Uterus (tissue), 2 donors: ENCODE measurements around the gene TRIM28.

ENCODE experiments used
- CTCF ChIP-seq, 4 experiments: fragments of 200-600 bp in 2 of 4; fragments of 450-650 bp in 2 of 4; sonication (generic) in 2 of 4; IDR thresholded peaks; one replicate each; pipeline ENCODE4 v1.5.1; 2016 to 2019; ENCODE audit warnings: antibody characterized with exemption in 4 of 4, mild to moderate bottlenecking in 2 of 4, moderate library complexity in 1 of 4
- POLR2A ChIP-seq, 2 donors: fragments of 450-650 bp; IDR thresholded peaks; one replicate each; pipeline ENCODE4 v1.6.1; 2016; ENCODE audit warnings: antibody characterized with exemption in 2 of 2, mild to moderate bottlenecking in 1 of 2, moderate library complexity in 1 of 2

- TF ChIP-seq CTCF (IDR thresholded peaks at IDR 0.05) = no peak
- TF ChIP-seq POLR2A (IDR thresholded peaks at IDR 0.05) = no peak
Measured at GRCh38 chr19:58529405-58529804, 14.5 kb upstream of the TRIM28 start.
